ENCODE data around the gene MYH6. TPM values are rescaled to one million over a fixed set of nuclear protein-coding genes. Genes with fewer than 3 reads are reported as not detected.
"Not testable (repeated sequence)": the region's sequence is repeated elsewhere in the genome, so short reads cannot be mapped to it uniquely, and the experiment has no call there.

The MYH6 gene
- total and polyA plus RNA-seq, 2 donors = 0.05 to 0.25 TPM

- H3K9me3 ChIP-seq (ENCODE audit: control insufficient read depth in 2 of 2, insufficient read depth in 1 of 2, low read length in 1 of 2) = no peaks in the 10 kb centered on the region
- no peaks in the 10 kb centered on the region for H3K36me3 ChIP-seq (ENCODE audit: control insufficient read depth in 2 of 2, insufficient read depth in 2 of 2, low read length in 1 of 2)
- H3K27ac ChIP-seq (ENCODE audit: low read depth in 1 of 2, low read length in 1 of 2) = no peak overlapping the region
- DNase-seq (ENCODE audit: low read depth in 6 of 9, low spot score in 9 of 9) = no peak
- H3K4me1 ChIP-seq (ENCODE audit: control insufficient read depth in 2 of 2, insufficient read depth in 2 of 2, low read length in 2 of 2) = no peaks in the 10 kb centered on the region
- H3K4me3 ChIP-seq (ENCODE audit: low read length in 2 of 2) = no peak overlapping the region
- WGBS = 65% methylated on average over 2 of the region's 2 CpGs
- H3K27me3 ChIP-seq (ENCODE audit: control insufficient read depth in 2 of 2, insufficient read depth in 1 of 2, low read length in 1 of 2) = no peaks in the 10 kb centered on the region
Observed at GRCh38 chr14:23430723-23431085, 22.6 kb upstream of the MYH6 start.

- WGBS = 87% methylated on average over 10 of the region's 10 CpGs
- Histone ChIP-seq H3K9me3 (ENCODE audit: control insufficient read depth in 2 of 2, insufficient read depth in 1 of 2, low read length in 1 of 2) (no peaks in the 10 kb centered on the region), H3K4me3 (ENCODE audit: low read length in 2 of 2) (no peak overlapping the region), H3K27me3 (ENCODE audit: control insufficient read depth in 2 of 2, insufficient read depth in 1 of 2, low read length in 1 of 2) (no peaks in the 10 kb centered on the region), H3K4me1 (ENCODE audit: control insufficient read depth in 2 of 2, insufficient read depth in 2 of 2, low read length in 2 of 2) (no peaks in the 10 kb centered on the region), H3K36me3 (ENCODE audit: control insufficient read depth in 2 of 2, insufficient read depth in 2 of 2, low read length in 1 of 2) (no peaks in the 10 kb centered on the region), H3K27ac (ENCODE audit: low read depth in 1 of 2, low read length in 1 of 2) (no peak overlapping the region)
- no peak for DNase-seq (ENCODE audit: low read depth in 6 of 9, low spot score in 9 of 9)
Observed at GRCh38 chr14:23430016-23430722, 22.1 kb upstream of the MYH6 start.

- H3K27ac ChIP-seq (ENCODE audit: low read depth in 1 of 2, low read length in 1 of 2) = no peak overlapping the region
- H3K9me3 ChIP-seq (ENCODE audit: control insufficient read depth in 2 of 2, insufficient read depth in 1 of 2, low read length in 1 of 2) = no peaks in the 10 kb centered on the region
- no peaks in the 10 kb centered on the region for H3K4me1 ChIP-seq (ENCODE audit: control insufficient read depth in 2 of 2, insufficient read depth in 2 of 2, low read length in 2 of 2)
- H3K36me3 ChIP-seq (ENCODE audit: control insufficient read depth in 2 of 2, insufficient read depth in 2 of 2, low read length in 1 of 2) = no peaks in the 10 kb centered on the region
- 95% methylated on average over 13 of the region's 13 CpGs for WGBS
- DNase-seq (ENCODE audit: low read depth in 6 of 9, low spot score in 9 of 9) = no peak
- H3K4me3 ChIP-seq (ENCODE audit: low read length in 2 of 2) = no peak overlapping the region
- H3K27me3 ChIP-seq (ENCODE audit: control insufficient read depth in 2 of 2, insufficient read depth in 1 of 2, low read length in 1 of 2) = no peaks in the 10 kb centered on the region
Observed at GRCh38 chr14:23428686-23429495, 20.8 kb upstream of the MYH6 start.

- not testable (repeated sequence) for H3K4me3 ChIP-seq (ENCODE audit: low read length in 2 of 2); H3K27me3 ChIP-seq (ENCODE audit: control insufficient read depth in 2 of 2, insufficient read depth in 1 of 2, low read length in 1 of 2); H3K36me3 ChIP-seq (ENCODE audit: control insufficient read depth in 2 of 2, insufficient read depth in 2 of 2, low read length in 1 of 2); H3K4me1 ChIP-seq (ENCODE audit: control insufficient read depth in 2 of 2, insufficient read depth in 2 of 2, low read length in 2 of 2); H3K27ac ChIP-seq (ENCODE audit: low read depth in 1 of 2, low read length in 1 of 2); H3K9me3 ChIP-seq (ENCODE audit: control insufficient read depth in 2 of 2, insufficient read depth in 1 of 2, low read length in 1 of 2); DNase-seq (ENCODE audit: low read depth in 6 of 9, low spot score in 9 of 9)
- 96% methylated on average over 6 of the region's 6 CpGs for WGBS
Observed at GRCh38 chr14:23425798-23426197, 17.7 kb upstream of the MYH6 start.

- H3K27ac ChIP-seq (ENCODE audit: low read depth in 1 of 2, low read length in 1 of 2) = no peak overlapping the region
- DNase-seq (ENCODE audit: low read depth in 6 of 9, low spot score in 9 of 9) = no peak
- WGBS = 92% methylated on average over 10 of the region's 10 CpGs
Observed at GRCh38 chr14:23425169-23425568, 17.1 kb upstream of the MYH6 start.

GRCh38 chr14:23423657-23424056 is 15.6 kb upstream of the MYH6 start:
- no peak overlapping the region for H3K4me3 ChIP-seq (ENCODE audit: low read length in 2 of 2)
- H3K9me3 ChIP-seq (ENCODE audit: control insufficient read depth in 2 of 2, insufficient read depth in 1 of 2, low read length in 1 of 2) = no peaks in the 10 kb centered on the region
- no peak for DNase-seq (ENCODE audit: low read depth in 6 of 9, low spot score in 9 of 9)
- no peaks in the 10 kb centered on the region for H3K27me3 ChIP-seq (ENCODE audit: control insufficient read depth in 2 of 2, insufficient read depth in 1 of 2, low read length in 1 of 2)
- no peaks in the 10 kb centered on the region for H3K4me1 ChIP-seq (ENCODE audit: control insufficient read depth in 2 of 2, insufficient read depth in 2 of 2, low read length in 2 of 2)
- 93% methylated on average over 6 of the region's 6 CpGs for WGBS
- no peak overlapping the region for H3K27ac ChIP-seq (ENCODE audit: low read depth in 1 of 2, low read length in 1 of 2)
- H3K36me3 ChIP-seq (ENCODE audit: control insufficient read depth in 2 of 2, insufficient read depth in 2 of 2, low read length in 1 of 2) = no peaks in the 10 kb centered on the region

More at GRCh38 chr14:23425169-23425568, 17.1 kb upstream of the MYH6 start:
- Histone ChIP-seq H3K4me1 (ENCODE audit: control insufficient read depth in 2 of 2, insufficient read depth in 2 of 2, low read length in 2 of 2) (no peaks in the 10 kb centered on the region), H3K27me3 (ENCODE audit: control insufficient read depth in 2 of 2, insufficient read depth in 1 of 2, low read length in 1 of 2) (no peaks in the 10 kb centered on the region), H3K36me3 (ENCODE audit: control insufficient read depth in 2 of 2, insufficient read depth in 2 of 2, low read length in 1 of 2) (no peaks in the 10 kb centered on the region), H3K4me3 (ENCODE audit: low read length in 2 of 2) (no peak overlapping the region), H3K9me3 (ENCODE audit: control insufficient read depth in 2 of 2, insufficient read depth in 1 of 2, low read length in 1 of 2) (no peaks in the 10 kb centered on the region)

GRCh38 chr14:23421594-23421993 is 13.5 kb upstream of the MYH6 start:
- H3K27ac ChIP-seq (ENCODE audit: low read depth in 1 of 2, low read length in 1 of 2) = no peak overlapping the region
- no peaks in the 10 kb centered on the region for H3K4me1 ChIP-seq (ENCODE audit: control insufficient read depth in 2 of 2, insufficient read depth in 2 of 2, low read length in 2 of 2)
- no peak for DNase-seq (ENCODE audit: low read depth in 6 of 9, low spot score in 9 of 9)
- H3K4me3 ChIP-seq (ENCODE audit: low read length in 2 of 2) = no peak overlapping the region
- H3K36me3 ChIP-seq (ENCODE audit: control insufficient read depth in 2 of 2, insufficient read depth in 2 of 2, low read length in 1 of 2) = no peaks in the 10 kb centered on the region
- no peaks in the 10 kb centered on the region for H3K27me3 ChIP-seq (ENCODE audit: control insufficient read depth in 2 of 2, insufficient read depth in 1 of 2, low read length in 1 of 2)
- H3K9me3 ChIP-seq (ENCODE audit: control insufficient read depth in 2 of 2, insufficient read depth in 1 of 2, low read length in 1 of 2) = no peaks in the 10 kb centered on the region

GRCh38 chr14:23419646-23420045 is 11.6 kb upstream of the MYH6 start:
- 93% methylated on average over 3 of the region's 17 CpGs for WGBS
- not testable (repeated sequence) for H3K27ac ChIP-seq (ENCODE audit: low read depth in 1 of 2, low read length in 1 of 2); H3K4me3 ChIP-seq (ENCODE audit: low read length in 2 of 2); DNase-seq (ENCODE audit: low read depth in 6 of 9, low spot score in 9 of 9); H3K4me1 ChIP-seq (ENCODE audit: control insufficient read depth in 2 of 2, insufficient read depth in 2 of 2, low read length in 2 of 2); H3K9me3 ChIP-seq (ENCODE audit: control insufficient read depth in 2 of 2, insufficient read depth in 1 of 2, low read length in 1 of 2); H3K36me3 ChIP-seq (ENCODE audit: control insufficient read depth in 2 of 2, insufficient read depth in 2 of 2, low read length in 1 of 2); H3K27me3 ChIP-seq (ENCODE audit: control insufficient read depth in 2 of 2, insufficient read depth in 1 of 2, low read length in 1 of 2)

- Histone ChIP-seq H3K4me3 (ENCODE audit: low read length in 2 of 2) (no peak overlapping the region), H3K4me1 (ENCODE audit: control insufficient read depth in 2 of 2, insufficient read depth in 2 of 2, low read length in 2 of 2) (no peaks in the 10 kb centered on the region), H3K27me3 (ENCODE audit: control insufficient read depth in 2 of 2, insufficient read depth in 1 of 2, low read length in 1 of 2) (no peaks in the 10 kb centered on the region), H3K36me3 (ENCODE audit: control insufficient read depth in 2 of 2, insufficient read depth in 2 of 2, low read length in 1 of 2) (no peaks in the 10 kb centered on the region), H3K27ac (ENCODE audit: low read depth in 1 of 2, low read length in 1 of 2) (no peak overlapping the region), H3K9me3 (ENCODE audit: control insufficient read depth in 2 of 2, insufficient read depth in 1 of 2, low read length in 1 of 2) (no peaks in the 10 kb centered on the region)
- no peak for DNase-seq (ENCODE audit: low read depth in 6 of 9, low spot score in 9 of 9)
- 97% methylated on average over 21 of the region's 21 CpGs for WGBS
Observed at GRCh38 chr14:23418021-23418420, 9.9 kb upstream of the MYH6 start.
